Measurements from ENCODE around the gene RMRP. TPM values are rescaled to one million over a fixed set of nuclear protein-coding genes. Genes with fewer than 3 reads are reported as not detected.
A peak's percentile ranks its signal among the peaks of the same experiment; 100 is the strongest.
"Not testable (repeated sequence)": the region's sequence is repeated elsewhere in the genome, so short reads cannot be mapped to it uniquely, and the experiment has no call there.

The RMRP gene
- total RNA-seq, 1 donor from 2014 or later = 6,301 TPM

DNA sequence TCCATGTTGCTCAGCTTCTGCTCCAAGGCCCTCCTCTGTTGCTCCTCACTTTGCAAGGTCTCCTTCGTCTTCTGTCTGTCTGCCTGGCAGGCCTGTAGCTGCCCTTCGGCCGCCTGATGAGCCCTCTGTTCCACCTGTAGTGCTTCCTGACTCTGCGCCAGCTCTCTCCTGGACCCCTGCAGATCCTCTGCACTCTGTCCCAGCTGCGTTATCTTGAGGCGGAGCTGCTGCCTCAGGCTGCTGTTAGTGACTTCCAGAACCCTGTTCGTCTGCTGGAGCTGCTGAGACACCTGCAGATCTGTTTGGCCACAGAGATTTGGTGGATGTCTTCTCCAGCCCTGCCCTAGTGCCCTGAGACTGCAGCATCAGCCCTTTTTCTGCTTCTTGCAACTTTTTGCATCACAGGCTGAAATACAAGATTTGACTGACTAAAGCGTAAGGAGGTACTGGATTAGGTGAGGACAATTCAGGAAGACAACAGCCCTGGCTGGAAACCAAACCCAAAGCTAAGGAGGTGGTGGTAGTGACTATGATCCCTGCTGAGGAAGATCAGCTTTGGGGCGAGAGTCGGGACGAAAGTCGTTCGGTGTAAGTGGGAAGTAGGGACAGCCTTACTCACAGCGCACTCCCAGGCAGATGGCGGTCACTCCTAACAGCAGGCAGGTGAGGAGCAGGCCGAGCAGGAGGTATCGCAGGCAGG lies 41.7 kb downstream of the RMRP start:
- Mint-ChIP-seq H3K4me1 (peaks cover 56% of the 10 kb centered on the region), H3K4me3 (peak overlapping the region; percentile 81), H3K27me3 (peaks cover 2% of the 10 kb centered on the region), H3K27ac (peak overlapping the region; percentile 77), H3K9me3 (no peaks in the 10 kb centered on the region), H3K36me3 (ENCODE audit: low read depth) (peaks cover 1% of the 10 kb centered on the region)
- intact Hi-C loops (cut with micrococcal nuclease) = no loop called here
- DNase-seq = no peak

DNA sequence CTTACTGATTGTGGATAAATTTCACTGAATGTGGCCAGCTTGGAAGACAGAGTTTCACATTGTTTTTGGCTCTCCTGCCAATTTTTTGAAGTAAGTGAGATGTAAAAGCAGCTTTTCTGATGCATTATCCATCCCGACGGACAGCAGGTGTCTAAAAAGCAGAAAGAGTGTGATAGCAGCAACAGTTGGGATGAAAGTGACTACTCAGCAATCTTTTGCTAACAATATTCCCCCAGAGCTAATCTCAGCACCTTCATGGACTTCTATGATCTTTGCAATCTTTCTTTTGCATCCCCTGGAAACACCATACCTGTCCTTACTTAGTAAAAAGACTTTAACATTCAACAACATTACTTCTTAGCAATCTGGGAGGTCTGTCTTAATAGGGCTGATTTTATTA lies 45.0 kb downstream of the RMRP start:
- Mint-ChIP-seq H3K4me1 (peaks cover 27% of the 10 kb centered on the region), H3K36me3 (ENCODE audit: low read depth) (peaks cover 9% of the 10 kb centered on the region)

DNA sequence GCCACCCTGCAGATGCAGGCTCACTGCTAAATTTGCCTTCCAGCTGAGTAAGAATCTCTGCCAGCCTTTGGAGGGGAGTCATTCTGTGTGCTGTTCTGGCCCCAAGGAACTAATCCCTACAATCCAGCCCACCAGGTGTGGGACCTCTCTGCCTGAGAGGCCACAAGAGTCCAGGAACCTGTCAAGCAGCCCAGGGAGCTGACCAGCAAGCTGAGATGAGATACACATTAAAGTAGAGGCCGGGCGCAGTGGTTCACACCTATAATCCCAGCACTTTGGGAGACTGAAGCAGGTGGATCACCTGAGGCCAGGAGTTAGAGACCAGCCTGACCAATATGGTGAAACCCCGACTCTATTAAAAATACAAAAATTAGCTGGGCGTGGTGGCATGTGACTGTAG lies 45.8 kb downstream of the RMRP start:
- H3K27me3 Mint-ChIP-seq; DNase-seq; H3K4me3 Mint-ChIP-seq; H3K9me3 Mint-ChIP-seq; intact Hi-C loops (cut with micrococcal nuclease); H3K27ac Mint-ChIP-seq: not testable (repeated sequence)
- H3K36me3 Mint-ChIP-seq (ENCODE audit: low read depth) = peaks cover 15% of the 10 kb centered on the region
- peaks cover 23% of the 10 kb centered on the region for H3K4me1 Mint-ChIP-seq

More for the DNA sequence above, 45.0 kb downstream of the RMRP start:
- Mint-ChIP-seq H3K27me3 (peaks cover 2% of the 10 kb centered on the region), H3K4me3 (no peak overlapping the region), H3K27ac (no peak overlapping the region), H3K9me3 (no peaks in the 10 kb centered on the region)
- intact Hi-C loops (cut with micrococcal nuclease) = no loop called here
- DNase-seq = no peak

DNA sequence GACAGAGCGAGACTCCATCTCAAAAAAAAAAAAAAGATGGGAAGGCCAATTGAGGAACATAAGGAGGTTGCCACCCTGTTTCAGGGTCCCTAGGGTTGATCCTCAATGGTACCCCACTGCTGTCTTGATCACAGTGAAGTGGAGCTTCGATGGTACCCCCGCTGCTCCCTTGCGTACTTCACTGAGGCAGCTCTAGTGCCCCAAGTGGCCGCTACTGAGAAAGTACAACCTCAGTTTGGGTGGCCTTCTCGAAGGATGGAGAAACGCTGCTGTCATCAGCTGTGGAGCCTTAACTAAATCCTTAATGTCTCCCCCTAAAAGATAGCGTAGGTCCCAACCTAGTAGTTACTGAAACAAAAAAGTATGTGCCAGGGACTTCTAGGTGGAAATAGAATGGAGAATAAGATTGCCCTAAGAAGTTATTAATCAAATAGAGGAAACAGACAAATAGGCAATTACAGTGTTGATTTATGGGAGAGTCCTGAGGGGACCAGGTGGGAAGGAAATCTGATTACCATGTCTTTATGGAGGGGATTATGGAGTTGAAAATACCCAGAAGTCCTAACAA lies 46.5 kb downstream of the RMRP start:
- H3K27ac Mint-ChIP-seq = no peak overlapping the region

DNA sequence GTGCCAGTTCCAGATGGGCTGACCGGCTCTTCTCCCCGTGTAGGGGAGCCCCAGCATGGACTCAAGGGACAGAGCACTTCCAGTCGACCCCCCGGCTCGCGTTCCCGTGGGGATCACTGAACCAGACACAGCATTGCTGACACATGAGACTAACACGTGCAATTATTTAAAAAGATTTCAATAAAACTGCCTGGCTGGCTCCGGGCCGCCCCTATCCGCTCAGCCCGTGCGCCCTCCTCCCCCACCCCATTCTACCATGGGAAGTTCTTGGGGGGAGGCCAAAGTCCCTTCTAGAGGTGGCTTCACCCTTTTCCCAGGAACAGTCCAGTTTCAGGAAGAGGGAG lies 48.0 kb downstream of the RMRP start:
- Mint-ChIP-seq H3K27me3 (peaks cover 2% of the 10 kb centered on the region), H3K4me3 (no peak overlapping the region)
- intact Hi-C loops (cut with micrococcal nuclease) = no loop called here

More for the DNA sequence above, 46.5 kb downstream of the RMRP start:
- Mint-ChIP-seq H3K9me3 (no peaks in the 10 kb centered on the region), H3K36me3 (ENCODE audit: low read depth) (peaks cover 18% of the 10 kb centered on the region), H3K4me3 (no peak overlapping the region), H3K4me1 (peaks cover 22% of the 10 kb centered on the region), H3K27me3 (peaks cover 2% of the 10 kb centered on the region)
- peak; percentile 86 for DNase-seq
- intact Hi-C loops (cut with micrococcal nuclease) = no loop called here

DNA sequence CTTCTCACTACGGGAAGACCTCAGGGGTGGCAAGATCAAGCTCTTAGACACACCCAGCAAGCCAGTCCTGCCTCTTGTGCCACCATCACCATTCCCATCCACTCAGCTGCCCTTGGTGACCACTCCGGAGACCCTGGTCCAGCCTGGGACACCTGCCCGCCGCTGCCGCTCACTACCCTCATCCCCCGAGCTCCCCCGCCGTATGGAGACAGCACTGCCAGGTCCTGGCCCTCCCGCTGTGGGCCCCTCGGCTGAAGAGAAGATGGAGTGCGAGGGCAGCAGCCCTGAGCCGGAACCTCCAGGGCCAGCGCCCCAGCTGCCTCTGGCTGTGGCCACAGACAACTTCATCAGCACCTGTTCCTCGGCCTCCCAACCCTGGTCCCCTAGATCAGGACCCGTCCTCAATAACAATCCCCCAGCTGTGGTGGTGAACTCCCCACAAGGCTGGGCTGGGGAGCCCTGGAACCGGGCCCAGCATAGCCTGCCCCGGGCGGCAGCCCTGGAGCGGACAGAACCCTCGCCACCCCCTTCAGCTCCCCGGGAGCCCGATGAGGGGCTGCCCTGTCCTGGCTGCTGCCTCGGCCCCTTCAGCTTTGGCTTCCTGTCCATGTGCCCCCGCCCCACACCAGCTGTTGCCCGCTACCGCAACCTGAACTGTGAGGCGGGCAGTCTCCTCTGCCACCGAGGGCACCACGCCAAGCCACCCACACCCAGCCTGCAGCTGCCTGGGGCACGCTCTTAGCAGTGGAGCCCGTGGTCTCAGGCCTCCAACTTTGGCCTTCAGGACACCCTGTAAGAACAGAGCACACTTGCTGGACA lies 48.6 kb downstream of the RMRP start:
- Mint-ChIP-seq H3K36me3 (ENCODE audit: low read depth) (peaks cover 17% of the 10 kb centered on the region), H3K27me3 (peaks cover 2% of the 10 kb centered on the region), H3K4me3 (no peak overlapping the region), H3K27ac (no peak overlapping the region), H3K4me1 (peaks cover 21% of the 10 kb centered on the region), H3K9me3 (no peaks in the 10 kb centered on the region)
- DNase-seq = no peak
- intact Hi-C loops (cut with micrococcal nuclease) = no loop called here

More for the DNA sequence above, 48.0 kb downstream of the RMRP start:
- Mint-ChIP-seq H3K4me1 (peaks cover 20% of the 10 kb centered on the region), H3K36me3 (ENCODE audit: low read depth) (peaks cover 17% of the 10 kb centered on the region), H3K9me3 (no peaks in the 10 kb centered on the region), H3K27ac (no peak overlapping the region)
- no peak for DNase-seq

DNA sequence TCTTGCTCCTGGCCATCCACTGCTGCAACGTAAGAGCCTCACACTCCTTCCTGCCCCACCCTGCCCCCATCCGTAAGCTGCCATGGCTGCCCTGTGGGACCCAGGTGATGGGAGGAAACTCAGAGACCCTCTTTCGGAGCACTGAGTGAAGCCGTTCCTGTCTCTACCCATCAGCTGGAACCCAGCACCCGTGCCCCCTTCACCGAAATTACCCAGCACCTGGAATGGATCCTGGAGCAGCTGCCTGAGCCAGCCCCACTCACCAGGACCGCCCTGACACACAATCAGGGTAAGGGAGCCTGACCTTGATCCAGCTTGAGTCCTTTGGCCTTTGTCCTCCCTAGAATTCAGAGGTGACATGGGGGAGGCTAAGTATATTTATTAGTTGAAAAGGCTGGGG lies 49.6 kb downstream of the RMRP start:
- no peak for DNase-seq
- intact Hi-C loops (cut with micrococcal nuclease) = no loop called here
- no peak overlapping the region for H3K27ac Mint-ChIP-seq
- H3K4me3 Mint-ChIP-seq = no peak overlapping the region
- H3K27me3 Mint-ChIP-seq = no peaks in the 10 kb centered on the region
- peaks cover 17% of the 10 kb centered on the region for H3K36me3 Mint-ChIP-seq (ENCODE audit: low read depth)
- peaks cover 26% of the 10 kb centered on the region for H3K4me1 Mint-ChIP-seq
- H3K9me3 Mint-ChIP-seq = no peaks in the 10 kb centered on the region

Other genes with a start within 250 kb of the RMRP start
- gene RUSC2, start 167.9 kb downstream of the RMRP start, total RNA-seq = 6.9 and 7.9 TPM in 2 replicates
- gene TESK1, start 52.8 kb downstream of the RMRP start, total RNA-seq = 48.7 and 52.9 TPM in 2 replicates
- gene CD72, start 39.6 kb downstream of the RMRP start, total RNA-seq = 8.1 and 9.0 TPM in 2 replicates
- gene SIT1, start 7.1 kb downstream of the RMRP start, total RNA-seq = 80.4 and 81.8 TPM in 2 replicates
- 20.8 and 21.8 TPM in 2 replicates for gene CCDC107, start 273 bp upstream of the RMRP start, total RNA-seq
- 9.9 and 10.8 TPM in 2 replicates for gene ARHGEF39, start 7.2 kb upstream of the RMRP start, total RNA-seq
- gene CA9, start 15.9 kb upstream of the RMRP start, total RNA-seq = 0.52 and 0.82 TPM in 2 replicates
- gene TPM2, start 31.9 kb upstream of the RMRP start, total RNA-seq = 3.6 and 3.8 TPM in 2 replicates
- 220 and 243 TPM in 2 replicates for gene TLN1, start 74.2 kb upstream of the RMRP start, total RNA-seq
- 27.0 and 27.6 TPM in 2 replicates for gene CREB3, start 74.6 kb upstream of the RMRP start, total RNA-seq
- gene GBA2, start 91.2 kb upstream of the RMRP start, total RNA-seq = 46.7 and 50.1 TPM in 2 replicates
- gene RGP1, start 91.3 kb upstream of the RMRP start, total RNA-seq = 16.3 and 16.7 TPM in 2 replicates
- gene MSMP, start 96.3 kb upstream of the RMRP start, total RNA-seq = 0.88 TPM in 1 of 2 replicates, not detected in the other
- 11.3 and 15.4 TPM in 2 replicates for gene NPR2, start 133.6 kb upstream of the RMRP start, total RNA-seq
- 0.21 and 0.52 TPM in 2 replicates for gene SPAG8, start 154.2 kb upstream of the RMRP start, total RNA-seq
- 42.3 and 42.5 TPM in 2 replicates for gene HINT2, start 157.0 kb upstream of the RMRP start, total RNA-seq
- not detected in 2 replicates for gene FAM221B, start 170.7 kb upstream of the RMRP start, total RNA-seq
- gene TMEM8B, start 171.2 kb upstream of the RMRP start, total RNA-seq = 2.0 and 2.3 TPM in 2 replicates
- gene OR13J1, start 212.4 kb upstream of the RMRP start, total RNA-seq = not detected in 2 replicates
- gene HRCT1, start 248.2 kb upstream of the RMRP start, total RNA-seq = not detected in 2 replicates